ENCODE data around the gene TGFA. TPM values are rescaled to one million over a fixed set of nuclear protein-coding genes. Genes with fewer than 3 reads are reported as not detected.
A peak's percentile ranks its signal among the peaks of the same experiment; 100 is the strongest.

The TGFA gene
- total RNA-seq, 1 experiment from 2014 or later, result 50.1 TPM

DNA sequence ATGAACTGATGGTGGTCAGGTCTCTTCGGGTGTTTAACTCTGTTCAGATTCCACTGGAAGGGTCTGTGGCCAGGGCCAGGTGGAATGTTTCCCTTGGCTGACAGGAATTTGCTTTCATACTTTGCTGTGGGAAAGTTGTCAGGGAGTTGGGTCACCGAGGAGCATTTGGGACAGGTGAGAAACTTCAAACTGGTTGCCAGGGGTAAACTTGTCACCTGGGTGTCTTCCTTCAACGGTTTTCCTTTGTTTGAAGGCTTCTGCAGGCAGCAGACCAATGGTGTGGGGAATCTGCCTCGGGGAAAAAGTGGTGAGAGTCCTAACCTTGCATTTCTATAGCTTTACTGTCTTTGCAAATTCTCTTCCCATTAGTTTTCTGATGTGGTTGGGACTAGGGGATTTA, 92.2 kb downstream of the TGFA start:
- Histone ChIP-seq H4K20me1 (ENCODE audit: insufficient read depth) (no peaks in the 10 kb centered on the region), H3K4me3 (replicated peaks in 1 of 2; ENCODE audit: low read depth in 1 of 2, low read length in 2 of 2) (no peak overlapping the region), H3K4me2 (ENCODE audit: low read length) (no peak overlapping the region), H3K36me3 (ENCODE audit: control insufficient read depth in 1 of 2, insufficient read depth in 2 of 2, low read length in 2 of 2) (peaks cover 5 to 10% of the 10 kb centered on the region in 2 experiments; a peak in 2 of 4 replicates), H3K27ac (ENCODE audit: low read depth, low read length) (no peak overlapping the region), H3K9ac (ENCODE audit: low read length) (no peak overlapping the region), H3K4me1 (ENCODE audit: control insufficient read depth in 1 of 2, insufficient read depth in 2 of 2, low read length in 2 of 2) (no peaks in the 10 kb centered on the region), H3K79me2 (ENCODE audit: insufficient read depth, low read length) (no peaks in the 10 kb centered on the region), H2AFZ (ENCODE audit: low read depth, low read length, poor library complexity, severe bottlenecking) (no peak overlapping the region), H3K27me3 (ENCODE audit: insufficient read depth, low read length) (no peaks in the 10 kb centered on the region), H3K9me2 (ENCODE audit: insufficient read depth) (no peaks in the 10 kb centered on the region), H3K9me3 (ENCODE audit: control insufficient read depth in 1 of 2, insufficient read depth in 1 of 2, low read depth in 1 of 2, low read length in 2 of 2) (no peaks in the 10 kb centered on the region)
- ATAC-seq (no peak), DNase-seq (ENCODE audit: low read depth, low spot score) (no peak)
- ChIA-PET POLR2A (no interaction called here), CTCF (interaction anchor here (1.4 kb wide), 1 partner anchor 157 kb away, joined by 5 read pairs; no protein-coding TSS in a partner anchor), RAD21 (ENCODE audit: low non-redundant PET in 1 of 2, low total read pairs in 2 of 2, uncharacterized antibody in 2 of 2, unreplicated experiment in 2 of 2) (no interaction called here)
- intact Hi-C loops (cut with micrococcal nuclease), result no loop called here
- TF ChIP-seq CEBPB (IDR thresholded peaks at IDR 0.05; ENCODE audit: low read depth), result no peak
- TF ChIP-seq, protein P1, sequence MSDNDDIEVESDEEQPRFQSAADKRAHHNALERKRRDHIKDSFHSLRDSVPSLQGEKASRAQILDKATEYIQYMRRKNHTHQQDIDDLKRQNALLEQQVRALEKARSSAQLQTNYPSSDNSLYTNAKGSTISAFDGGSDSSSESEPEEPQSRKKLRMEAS (IDR thresholded peaks at IDR 0.05), result no peak
- no peak for TF ChIP-seq CBX3 (IDR thresholded peaks at IDR 0.05; ENCODE audit: low read depth)
- TF ChIP-seq, protein P2, sequence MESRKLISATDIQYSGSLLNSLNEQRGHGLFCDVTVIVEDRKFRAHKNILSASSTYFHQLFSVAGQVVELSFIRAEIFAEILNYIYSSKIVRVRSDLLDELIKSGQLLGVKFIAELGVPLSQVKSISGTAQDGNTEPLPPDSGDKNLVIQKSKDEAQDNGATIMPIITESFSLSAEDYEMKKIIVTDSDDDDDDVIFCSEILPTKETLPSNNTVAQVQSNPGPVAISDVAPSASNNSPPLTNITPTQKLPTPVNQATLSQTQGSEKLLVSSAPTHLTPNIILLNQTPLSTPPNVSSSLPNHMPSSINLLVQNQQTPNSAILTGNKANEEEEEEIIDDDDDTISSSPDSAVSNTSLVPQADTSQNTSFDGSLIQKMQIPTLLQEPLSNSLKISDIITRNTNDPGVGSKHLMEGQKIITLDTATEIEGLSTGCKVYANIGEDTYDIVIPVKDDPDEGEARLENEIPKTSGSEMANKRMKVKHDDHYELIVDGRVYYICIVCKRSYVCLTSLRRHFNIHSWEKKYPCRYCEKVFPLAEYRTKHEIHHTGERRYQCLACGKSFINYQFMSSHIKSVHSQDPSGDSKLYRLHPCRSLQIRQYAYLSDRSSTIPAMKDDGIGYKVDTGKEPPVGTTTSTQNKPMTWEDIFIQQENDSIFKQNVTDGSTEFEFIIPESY (IDR thresholded peaks at IDR 0.05; ENCODE audit: extremely low read depth, insufficient replicate concordance, low read length), result no peak
- TF ChIP-seq RAD21 (IDR thresholded peaks at IDR 0.05; ENCODE audit: low read depth), result no peak
- TF ChIP-seq SRF (IDR thresholded peaks at IDR 0.05; ENCODE audit: low read depth), result no peak
- TF ChIP-seq, protein P3, sequence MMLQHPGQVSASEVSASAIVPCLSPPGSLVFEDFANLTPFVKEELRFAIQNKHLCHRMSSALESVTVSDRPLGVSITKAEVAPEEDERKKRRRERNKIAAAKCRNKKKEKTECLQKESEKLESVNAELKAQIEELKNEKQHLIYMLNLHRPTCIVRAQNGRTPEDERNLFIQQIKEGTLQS (IDR thresholded peaks at IDR 0.05), result no peak
- TF ChIP-seq POLR2AphosphoS5 (IDR thresholded peaks at IDR 0.05; ENCODE audit: low read depth, low read length), result no peak
- BruUV-seq (replicated peaks), result TSS peak; percentile 14

Data from HCT116 (cell line).